ENCODE measurements around the gene HSPG2. TPM values are rescaled to one million over a fixed set of nuclear protein-coding genes. Genes with fewer than 3 reads are reported as not detected.

Gene HSPG2
- total and polyA plus RNA-seq, 2 experiments from 2014 or later = 72.4 to 81.2 TPM

GRCh38 chr1:21881250-21881649 is 55.9 kb downstream of the HSPG2 start:
- Histone ChIP-seq H3K79me2 (no peaks in the 10 kb centered on the region), H3K4me2 (no peak overlapping the region), H3K4me3 (no peak overlapping the region), H3K4me1 (ENCODE audit: insufficient read depth) (peaks cover under 1% of the 10 kb centered on the region), H3K36me3 (replicated peaks; ENCODE audit: insufficient read depth, low read depth) (no peaks in the 10 kb centered on the region), H3K27ac (no peak overlapping the region), H3K9me2 (replicated peaks; ENCODE audit: insufficient read depth) (no peaks in the 10 kb centered on the region), H3K27me3 (no peaks in the 10 kb centered on the region), H3K9me3 (ENCODE audit: low read depth) (no peaks in the 10 kb centered on the region), H2AFZ (no peak overlapping the region), H4K20me1 (ENCODE audit: insufficient read depth, poor library complexity, severe bottlenecking) (no peaks in the 10 kb centered on the region)
- DNase-seq (ENCODE audit: low spot score) = no peak
- 96% methylated on average over 12 of the region's 12 CpGs for WGBS (ENCODE audit: low lambda C conversion rate, missing lambda C conversion rate)
- TF ChIP-seq EZH2 (IDR thresholded peaks at IDR 0.05; ENCODE audit: borderline replicate concordance) (no peak), EZH2phosphoT487 (IDR thresholded peaks at IDR 0.05; ENCODE audit: low read depth, severe bottlenecking, unreplicated experiment) (no peak), CTCF (IDR thresholded peaks at IDR 0.05; ENCODE audit: poor library complexity) (no peak)

- Histone ChIP-seq H3K27ac (no peak overlapping the region), H3K4me1 (ENCODE audit: insufficient read depth) (no peaks in the 10 kb centered on the region), H3K9me2 (replicated peaks; ENCODE audit: insufficient read depth) (no peaks in the 10 kb centered on the region), H3K9me3 (ENCODE audit: low read depth) (no peaks in the 10 kb centered on the region), H2AFZ (no peak overlapping the region), H4K20me1 (ENCODE audit: insufficient read depth, poor library complexity, severe bottlenecking) (no peaks in the 10 kb centered on the region), H3K4me2 (no peak overlapping the region), H3K27me3 (no peaks in the 10 kb centered on the region), H3K36me3 (replicated peaks; ENCODE audit: insufficient read depth, low read depth) (no peaks in the 10 kb centered on the region), H3K4me3 (no peak overlapping the region), H3K79me2 (no peaks in the 10 kb centered on the region)
- WGBS (ENCODE audit: low lambda C conversion rate, missing lambda C conversion rate) = 96% methylated on average over 16 of the region's 16 CpGs
- TF ChIP-seq CTCF (IDR thresholded peaks at IDR 0.05; ENCODE audit: poor library complexity) (no peak), EZH2phosphoT487 (IDR thresholded peaks at IDR 0.05; ENCODE audit: low read depth, severe bottlenecking, unreplicated experiment) (no peak), EZH2 (IDR thresholded peaks at IDR 0.05; ENCODE audit: borderline replicate concordance) (no peak)
- DNase-seq (ENCODE audit: low spot score) = no peak
Measured at GRCh38 chr1:21880619-21880970, 56.5 kb downstream of the HSPG2 start.

- no peaks in the 10 kb centered on the region for H3K9me2 ChIP-seq (replicated peaks; ENCODE audit: insufficient read depth)
- 97% methylated on average over 19 of the region's 19 CpGs for WGBS (ENCODE audit: low lambda C conversion rate, missing lambda C conversion rate)
- no peaks in the 10 kb centered on the region for H4K20me1 ChIP-seq (ENCODE audit: insufficient read depth, poor library complexity, severe bottlenecking)
- no peaks in the 10 kb centered on the region for H3K79me2 ChIP-seq
- DNase-seq (ENCODE audit: low spot score) = no peak
- no peaks in the 10 kb centered on the region for H3K27me3 ChIP-seq
- H3K4me3 ChIP-seq = no peak overlapping the region
- H3K4me2 ChIP-seq = no peak overlapping the region
- TF ChIP-seq EZH2 (IDR thresholded peaks at IDR 0.05; ENCODE audit: borderline replicate concordance) (no peak), EZH2phosphoT487 (IDR thresholded peaks at IDR 0.05; ENCODE audit: low read depth, severe bottlenecking, unreplicated experiment) (no peak), CTCF (IDR thresholded peaks at IDR 0.05; ENCODE audit: poor library complexity) (no peak)
- no peak overlapping the region for H3K27ac ChIP-seq
- H3K36me3 ChIP-seq (replicated peaks; ENCODE audit: insufficient read depth, low read depth) = no peaks in the 10 kb centered on the region
- no peaks in the 10 kb centered on the region for H3K9me3 ChIP-seq (ENCODE audit: low read depth)
- no peak overlapping the region for H2AFZ ChIP-seq
- H3K4me1 ChIP-seq (ENCODE audit: insufficient read depth) = no peaks in the 10 kb centered on the region
Measured at GRCh38 chr1:21879928-21880618, 57.0 kb downstream of the HSPG2 start.
